Parathyroid adenoma (tissue), 2 donors: ENCODE data around the gene RIMS1.

ENCODE experiments used
- H2AFZ ChIP-seq: fragments of 300-600 bp; sonication (generic); one replicate; pipeline ENCODE4 v1.7.0; 2017; ENCODE audit warnings: antibody characterized with exemption, mild to moderate bottlenecking
- H3K27ac ChIP-seq: fragments of 300-600 bp; sonication (generic); one replicate; pipeline ENCODE4 v1.7.0; 2017
- H3K27me3 ChIP-seq: fragments of 300-600 bp; sonication (generic); one replicate; pipeline ENCODE4 v1.7.0; 2017; ENCODE audit warnings: low read length; ENCODE audit not compliant: control insufficient read depth, insufficient read depth
- H3K36me3 ChIP-seq: fragments of 300-600 bp; sonication (generic); one replicate; pipeline ENCODE4 v1.7.0; 2017; ENCODE audit warnings: low read length; ENCODE audit not compliant: control insufficient read depth, insufficient read depth
- H3K4me1 ChIP-seq: fragments of 300-600 bp; sonication (generic); one replicate; pipeline ENCODE4 v1.7.0; 2017; ENCODE audit warnings: control low read depth
- H3K4me2 ChIP-seq: fragments of 300-600 bp; sonication (generic); one replicate; pipeline ENCODE4 v1.7.0; 2017; ENCODE audit warnings: low read length
- H3K4me3 ChIP-seq: fragments of 300-600 bp; sonication (generic); one replicate; pipeline ENCODE4 v1.7.0; 2017; ENCODE audit warnings: low read depth, low read length
- H3K79me2 ChIP-seq: fragments of 300-600 bp; sonication (generic); one replicate; pipeline ENCODE4 v1.7.0; 2017; ENCODE audit warnings: control low read depth
- H3K9ac ChIP-seq: fragments of 300-600 bp; sonication (generic); one replicate; pipeline ENCODE4 v1.7.0; 2017; ENCODE audit warnings: mild to moderate bottlenecking
- H3K9me3 ChIP-seq: fragments of 300-600 bp; sonication (generic); one replicate; pipeline ENCODE4 v1.7.0; 2017; ENCODE audit warnings: low read length; ENCODE audit not compliant: control insufficient read depth
- TF ChIP-seq, protein P1 (sequence below): fragments of 300-600 bp; sonication (generic); IDR thresholded peaks from one replicate; pipeline ENCODE4 v1.7.0; 2017; ENCODE audit warnings: antibody characterized with exemption, mild to moderate bottlenecking
- donor health status: primary hyperparathyroidism.

RIMS1 gene

DNA sequence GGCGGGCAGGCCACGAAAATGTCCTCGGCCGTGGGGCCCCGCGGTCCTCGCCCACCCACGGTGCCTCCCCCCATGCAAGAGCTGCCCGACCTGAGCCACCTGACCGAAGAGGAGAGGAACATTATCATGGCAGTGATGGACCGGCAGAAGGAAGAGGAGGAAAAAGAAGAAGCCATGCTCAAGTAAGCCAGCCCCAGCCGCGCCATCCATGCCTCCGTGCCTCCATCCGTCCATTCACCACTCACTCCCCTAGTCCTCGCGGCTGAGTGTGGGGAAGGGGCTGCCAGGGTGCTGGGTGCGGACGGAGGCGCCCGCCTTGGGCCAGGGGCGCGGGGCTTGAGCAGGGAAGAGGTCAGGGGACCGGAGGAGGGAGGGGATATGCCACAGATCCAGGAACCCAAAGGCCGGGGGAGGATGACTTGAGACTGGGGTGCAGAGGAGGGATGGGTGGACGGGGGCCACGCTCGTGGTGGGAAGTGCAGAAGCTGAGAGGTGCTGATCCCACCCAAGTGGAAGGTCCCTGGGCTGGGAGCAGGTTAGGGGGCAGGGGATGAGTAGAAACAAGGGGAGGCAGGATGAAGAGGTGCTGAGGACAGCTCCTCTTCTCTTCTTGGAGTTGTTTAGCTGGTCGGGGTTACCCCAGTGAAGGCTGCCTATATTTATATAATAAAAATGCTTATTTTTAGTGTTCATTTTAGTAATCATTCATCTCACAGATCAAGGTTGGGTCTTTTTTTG, 825 bp downstream of the RIMS1 start:
- Histone ChIP-seq H3K9ac (no peak overlapping the region), H3K36me3 (no peaks in the 10 kb centered on the region), H3K4me1 (no peaks in the 10 kb centered on the region), H3K9me3 (no peaks in the 10 kb centered on the region), H3K4me2 (peak overlapping the region; percentile 79), H2AFZ (peak overlapping the region; percentile 85), H3K27me3 (no peaks in the 10 kb centered on the region), H3K4me3 (peak overlapping the region; percentile 38), H3K27ac (no peak overlapping the region), H3K79me2 (no peaks in the 10 kb centered on the region)
- TF ChIP-seq, protein P1, sequence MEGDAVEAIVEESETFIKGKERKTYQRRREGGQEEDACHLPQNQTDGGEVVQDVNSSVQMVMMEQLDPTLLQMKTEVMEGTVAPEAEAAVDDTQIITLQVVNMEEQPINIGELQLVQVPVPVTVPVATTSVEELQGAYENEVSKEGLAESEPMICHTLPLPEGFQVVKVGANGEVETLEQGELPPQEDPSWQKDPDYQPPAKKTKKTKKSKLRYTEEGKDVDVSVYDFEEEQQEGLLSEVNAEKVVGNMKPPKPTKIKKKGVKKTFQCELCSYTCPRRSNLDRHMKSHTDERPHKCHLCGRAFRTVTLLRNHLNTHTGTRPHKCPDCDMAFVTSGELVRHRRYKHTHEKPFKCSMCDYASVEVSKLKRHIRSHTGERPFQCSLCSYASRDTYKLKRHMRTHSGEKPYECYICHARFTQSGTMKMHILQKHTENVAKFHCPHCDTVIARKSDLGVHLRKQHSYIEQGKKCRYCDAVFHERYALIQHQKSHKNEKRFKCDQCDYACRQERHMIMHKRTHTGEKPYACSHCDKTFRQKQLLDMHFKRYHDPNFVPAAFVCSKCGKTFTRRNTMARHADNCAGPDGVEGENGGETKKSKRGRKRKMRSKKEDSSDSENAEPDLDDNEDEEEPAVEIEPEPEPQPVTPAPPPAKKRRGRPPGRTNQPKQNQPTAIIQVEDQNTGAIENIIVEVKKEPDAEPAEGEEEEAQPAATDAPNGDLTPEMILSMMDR, result no peak

DNA sequence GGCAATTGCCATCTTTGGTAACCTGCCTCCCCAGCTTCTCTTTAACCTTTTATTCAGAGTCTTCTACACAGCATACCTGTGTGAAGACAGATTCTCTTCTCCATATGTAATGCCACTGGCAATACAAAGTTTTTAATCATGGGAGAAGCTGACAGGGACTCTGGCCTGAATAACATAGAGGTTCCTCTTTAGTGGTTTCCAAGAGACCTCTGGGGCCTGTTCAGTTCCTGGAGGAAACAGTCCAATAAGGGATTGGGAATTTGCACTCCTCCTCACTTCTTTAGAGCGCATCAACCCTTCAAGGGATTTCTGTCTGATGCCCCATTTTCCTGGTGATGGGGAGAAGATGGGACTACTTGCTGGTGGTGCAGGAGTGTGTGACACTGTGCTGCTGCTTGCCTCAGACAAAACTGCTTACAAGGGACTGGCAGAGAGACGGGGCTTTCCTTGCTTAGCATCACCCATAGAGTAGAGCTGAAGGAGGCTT, 1.4 kb downstream of the RIMS1 start:
- H3K36me3 ChIP-seq, result no peaks in the 10 kb centered on the region
- H3K4me3 ChIP-seq, result no peak overlapping the region
- no peak overlapping the region for H3K4me2 ChIP-seq
- H3K27me3 ChIP-seq, result no peaks in the 10 kb centered on the region
- no peak overlapping the region for H2AFZ ChIP-seq
- H3K9ac ChIP-seq, result no peak overlapping the region
- TF ChIP-seq, protein P1, result no peak
- no peaks in the 10 kb centered on the region for H3K4me1 ChIP-seq
- no peaks in the 10 kb centered on the region for H3K79me2 ChIP-seq
- H3K27ac ChIP-seq, result no peak overlapping the region
- H3K9me3 ChIP-seq, result no peaks in the 10 kb centered on the region

DNA sequence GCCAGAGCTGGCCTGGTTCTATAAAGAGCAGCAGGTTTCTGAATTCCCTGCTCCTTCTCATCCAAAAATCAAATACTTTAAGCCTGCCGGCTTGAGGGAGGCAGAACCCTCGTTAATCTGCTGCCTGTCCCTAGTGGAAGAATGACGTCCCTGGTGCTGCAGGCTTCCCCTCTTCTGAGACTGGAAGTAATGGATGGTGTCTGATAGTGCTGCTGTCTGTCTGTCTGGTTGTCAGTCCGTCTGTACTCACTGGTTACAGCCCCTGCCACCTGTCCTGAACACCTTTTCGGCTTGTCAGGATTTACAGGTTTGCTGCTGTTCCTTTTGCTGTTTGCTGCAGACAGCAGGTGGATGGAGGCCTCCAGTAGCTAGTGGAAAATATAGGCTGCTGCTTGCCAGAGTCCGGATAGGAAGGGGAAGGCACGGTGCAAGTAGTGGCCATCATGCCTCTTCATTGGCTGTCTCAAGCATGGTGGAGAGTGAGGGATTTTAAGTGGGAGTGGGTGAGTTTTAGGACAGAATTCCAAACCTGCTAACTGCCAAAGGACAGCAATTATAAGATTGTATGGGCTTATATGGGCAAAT, 2.5 kb downstream of the RIMS1 start:
- no peaks in the 10 kb centered on the region for H3K27me3 ChIP-seq
- H3K9ac ChIP-seq, result no peak overlapping the region
- no peak overlapping the region for H2AFZ ChIP-seq
- H3K27ac ChIP-seq, result no peak overlapping the region
- no peak overlapping the region for H3K4me3 ChIP-seq
- H3K79me2 ChIP-seq, result no peaks in the 10 kb centered on the region
- no peaks in the 10 kb centered on the region for H3K9me3 ChIP-seq
- TF ChIP-seq, protein P1, result no peak
- no peaks in the 10 kb centered on the region for H3K4me1 ChIP-seq
- no peak overlapping the region for H3K4me2 ChIP-seq
- no peaks in the 10 kb centered on the region for H3K36me3 ChIP-seq

DNA sequence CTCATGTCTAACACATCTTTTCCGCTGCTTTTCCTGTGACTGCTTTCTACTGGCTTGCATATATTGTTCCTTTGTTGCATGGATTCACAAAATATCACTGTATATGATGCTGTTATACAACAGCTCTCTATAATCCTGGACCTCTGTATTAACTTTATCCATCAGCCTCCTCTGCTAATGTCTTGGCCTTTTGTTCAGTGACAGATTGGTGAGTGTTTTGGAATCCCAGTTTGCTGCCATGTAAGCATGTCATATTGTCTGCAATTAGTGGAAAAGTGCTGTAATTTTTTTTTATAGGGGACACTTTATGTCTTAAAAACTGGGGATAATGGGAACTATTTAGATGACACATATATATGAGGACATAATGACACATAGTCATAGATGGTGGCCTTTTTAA, 3.0 kb downstream of the RIMS1 start:
- TF ChIP-seq, protein P1, result no peak
- Histone ChIP-seq H3K9me3 (no peaks in the 10 kb centered on the region), H3K9ac (no peak overlapping the region), H2AFZ (no peak overlapping the region), H3K36me3 (no peaks in the 10 kb centered on the region), H3K4me3 (no peak overlapping the region), H3K27me3 (no peaks in the 10 kb centered on the region), H3K4me1 (no peaks in the 10 kb centered on the region), H3K4me2 (no peak overlapping the region), H3K79me2 (no peaks in the 10 kb centered on the region), H3K27ac (no peak overlapping the region)
